ACC112 (cell line): ENCODE data around the gene TMC6.

ENCODE experiments used
- H2AFZ ChIP-seq: fragments of 200-600 bp; sonication (generic); one replicate; pipeline ENCODE4 v1.6.0; 2017; ENCODE audit warnings: antibody characterized with exemption, low read length; ENCODE audit not compliant: unreplicated experiment
- H3K27ac ChIP-seq: fragments of 200-600 bp; sonication (generic); 2 replicates; pipeline ENCODE4 v1.5.1; 2014; ENCODE audit warnings: low read depth, mild to moderate bottlenecking, antibody characterized with exemption, low read length, moderate library complexity
- H3K27me3 ChIP-seq: fragments of 200-600 bp; sonication (generic); 2 replicates; pipeline ENCODE4 v1.6.1; 2014; ENCODE audit warnings: mild to moderate bottlenecking, antibody characterized with exemption, low read length, moderate library complexity, mixed read lengths; ENCODE audit not compliant: insufficient read depth
- H3K36me3 ChIP-seq: fragments of 200-600 bp; sonication (generic); 2 replicates; pipeline ENCODE4 v1.6.1; 2016; ENCODE audit warnings: mild to moderate bottlenecking, antibody characterized with exemption, low read length, moderate library complexity, mixed read lengths; ENCODE audit not compliant: insufficient read depth
- H3K4me1 ChIP-seq: fragments of 200-600 bp; sonication (generic); one replicate; pipeline ENCODE4 v1.6.1; 2016; ENCODE audit warnings: low read length, mixed read lengths; ENCODE audit not compliant: insufficient read depth, unreplicated experiment, control insufficient read depth
- H3K4me3 ChIP-seq: fragments of 200-600 bp; sonication (generic); 2 replicates; pipeline ENCODE4 v1.5.1; 2014; ENCODE audit warnings: mild to moderate bottlenecking, low read depth, low read length
- H3K79me2 ChIP-seq: fragments of 200-600 bp; sonication (generic); one replicate; pipeline ENCODE4 v1.6.0; 2016; ENCODE audit warnings: low read length; ENCODE audit not compliant: control insufficient read depth, unreplicated experiment, insufficient read depth

Gene TMC6

GRCh38 chr17:78110363-78111015 is 18.1 kb downstream of the TMC6 start:
- Histone ChIP-seq H3K4me3 (no peak overlapping the region), H2AFZ (no peak overlapping the region), H3K79me2 (no peaks in the 10 kb centered on the region), H3K27me3 (no peaks in the 10 kb centered on the region), H3K4me1 (no peaks in the 10 kb centered on the region), H3K27ac (no peak overlapping the region), H3K36me3 (no peaks in the 10 kb centered on the region)

GRCh38 chr17:78109489-78109761 is 19.1 kb downstream of the TMC6 start:
- Histone ChIP-seq H2AFZ (no peak overlapping the region), H3K36me3 (no peaks in the 10 kb centered on the region), H3K27ac (no peak overlapping the region), H3K79me2 (no peaks in the 10 kb centered on the region), H3K4me1 (no peaks in the 10 kb centered on the region), H3K4me3 (no peak overlapping the region), H3K27me3 (no peaks in the 10 kb centered on the region)

GRCh38 chr17:78108726-78109488 is 19.6 kb downstream of the TMC6 start:
- H3K27ac ChIP-seq = no peak overlapping the region
- H3K36me3 ChIP-seq = no peaks in the 10 kb centered on the region
- H2AFZ ChIP-seq = no peak overlapping the region
- no peak overlapping the region for H3K4me3 ChIP-seq
- no peaks in the 10 kb centered on the region for H3K79me2 ChIP-seq
- H3K27me3 ChIP-seq = no peaks in the 10 kb centered on the region
- no peaks in the 10 kb centered on the region for H3K4me1 ChIP-seq

- Histone ChIP-seq H3K79me2 (no peaks in the 10 kb centered on the region), H3K4me3 (no peak overlapping the region), H3K4me1 (no peaks in the 10 kb centered on the region), H2AFZ (no peak overlapping the region), H3K27ac (no peak overlapping the region), H3K36me3 (no peaks in the 10 kb centered on the region), H3K27me3 (no peaks in the 10 kb centered on the region)
Measured at GRCh38 chr17:78107976-78108725, 20.4 kb downstream of the TMC6 start.

- Histone ChIP-seq H3K4me3 (no peak overlapping the region), H3K36me3 (no peaks in the 10 kb centered on the region), H2AFZ (no peak overlapping the region), H3K79me2 (no peaks in the 10 kb centered on the region), H3K4me1 (no peaks in the 10 kb centered on the region), H3K27ac (no peak overlapping the region), H3K27me3 (no peaks in the 10 kb centered on the region)
Measured at GRCh38 chr17:78107457-78107856, 21.1 kb downstream of the TMC6 start.

- no peaks in the 10 kb centered on the region for H3K4me1 ChIP-seq
- H3K36me3 ChIP-seq = no peaks in the 10 kb centered on the region
- no peaks in the 10 kb centered on the region for H3K79me2 ChIP-seq
- no peak overlapping the region for H3K4me3 ChIP-seq
- H3K27ac ChIP-seq = no peak overlapping the region
- no peaks in the 10 kb centered on the region for H3K27me3 ChIP-seq
- no peak overlapping the region for H2AFZ ChIP-seq
Measured at GRCh38 chr17:78106211-78106610, 22.3 kb downstream of the TMC6 start.

GRCh38 chr17:78105551-78105950 is 23.0 kb downstream of the TMC6 start:
- H3K79me2 ChIP-seq = no peaks in the 10 kb centered on the region
- H3K4me3 ChIP-seq = no peak overlapping the region
- no peaks in the 10 kb centered on the region for H3K4me1 ChIP-seq
- no peak overlapping the region for H2AFZ ChIP-seq
- H3K27ac ChIP-seq = no peak overlapping the region
- H3K27me3 ChIP-seq = no peaks in the 10 kb centered on the region
- H3K36me3 ChIP-seq = no peaks in the 10 kb centered on the region

- H3K4me3 ChIP-seq = no peak overlapping the region
- H3K27me3 ChIP-seq = no peaks in the 10 kb centered on the region
- H3K4me1 ChIP-seq = no peaks in the 10 kb centered on the region
- H3K36me3 ChIP-seq = no peaks in the 10 kb centered on the region
- no peak overlapping the region for H3K27ac ChIP-seq
- no peaks in the 10 kb centered on the region for H3K79me2 ChIP-seq
- no peak overlapping the region for H2AFZ ChIP-seq
Measured at GRCh38 chr17:78105101-78105500, 23.5 kb downstream of the TMC6 start.

- Histone ChIP-seq H3K79me2 (no peaks in the 10 kb centered on the region), H3K36me3 (peaks cover 3% of the 10 kb centered on the region; the same call in 1 of the 2 replicates), H2AFZ (no peak overlapping the region), H3K27me3 (no peaks in the 10 kb centered on the region), H3K4me1 (no peaks in the 10 kb centered on the region), H3K4me3 (no peak overlapping the region), H3K27ac (no peak overlapping the region)
Measured at GRCh38 chr17:78104540-78104941, 24.0 kb downstream of the TMC6 start.

GRCh38 chr17:78103311-78103710 is 25.2 kb downstream of the TMC6 start:
- no peak overlapping the region for H2AFZ ChIP-seq
- no peaks in the 10 kb centered on the region for H3K79me2 ChIP-seq
- peaks cover 6% of the 10 kb centered on the region; the same call in 1 of the 2 replicates for H3K36me3 ChIP-seq
- H3K4me3 ChIP-seq = no peak overlapping the region
- H3K27ac ChIP-seq = no peak overlapping the region
- no peaks in the 10 kb centered on the region for H3K4me1 ChIP-seq
- H3K27me3 ChIP-seq = no peaks in the 10 kb centered on the region

GRCh38 chr17:78101542-78101941 is 27.0 kb downstream of the TMC6 start:
- Histone ChIP-seq H3K4me1 (no peaks in the 10 kb centered on the region), H3K27me3 (no peaks in the 10 kb centered on the region), H3K4me3 (no peak overlapping the region), H3K79me2 (no peaks in the 10 kb centered on the region), H3K27ac (no peak overlapping the region), H3K36me3 (peaks cover 9% of the 10 kb centered on the region; the same call in 1 of the 2 replicates), H2AFZ (no peak overlapping the region)
